GM12878 (cell line): ENCODE measurements around the gene ADGRG1. TPM values are rescaled to one million over a fixed set of nuclear protein-coding genes. Genes with fewer than 3 reads are reported as not detected.

Experiments
- ATAC-seq: fragments of 200-7000 bp; cut with Tn5 transposase; 3 replicates; pipeline ENCODE4 v1.9.1; 2020; ENCODE audit warnings: mild to moderate bottlenecking, moderate library complexity
- BruUV-seq: library from RNA; stranded (reverse); fragments of 400-500 nt; replicated peaks from 2 replicates; lab custom pipeline; 2021; lab: Mats Ljungman, UMichigan
- CTCF ChIA-PET: fragments of 300-600 bp; sonication (Branson Sonifier 250); formaldehyde crosslinking; extraction: SDS; loops from one replicate; lab custom pipeline; 2021; ENCODE audit warnings: inconsistent platforms; lab: Yijun Ruan, JAX
- POLR2A ChIA-PET: fragments of 350-600 bp; formaldehyde crosslinking; extraction: SDS; loops from one replicate; lab custom pipeline; 2021; ENCODE audit warnings: inconsistent platforms; lab: Charles Lee
- RAD21 ChIA-PET: fragments of 300-600 bp; sonication (Branson Sonifier 250); formaldehyde crosslinking; loops from one replicate; lab custom pipeline; 2023; ENCODE audit warnings: antibody characterized with exemption; ENCODE audit not compliant: unreplicated experiment; lab: Charles Lee
- SMC1A ChIA-PET: fragments of 300-600 bp; sonication (Branson Sonifier 250); formaldehyde crosslinking; loops from one replicate; lab custom pipeline; 2023; ENCODE audit not compliant: unreplicated experiment, uncharacterized antibody; lab: Charles Lee
- DNase-seq: peaks from one replicate; pipeline ENCODE4 v3.0.0-alpha.2; 2011; ENCODE audit warnings: low read depth, low spot score
- FAIRE-seq: peaks from 3 replicates; lab custom pipeline; 2011; peaks lifted over from hg19 to GRCh38; lab: Jason Lieb, UNC
- H2AFZ ChIP-seq: 2 replicates; pipeline ENCODE4 v1.6.0; 2011; ENCODE audit warnings: low read depth, low read length, control low read depth; ENCODE audit not compliant: control insufficient read depth
- H3K27ac ChIP-seq: 2 replicates; pipeline ENCODE4 v1.5.1; 2011; ENCODE audit warnings: control low read depth; ENCODE audit not compliant: control insufficient read depth, insufficient read depth
- H3K27me3 ChIP-seq, 2 experiments: replicated peaks in 1 of 2; 2 replicates each; pipeline versions ENCODE4 v1.6.0 to v1.6.1; 2011; ENCODE audit warnings: low read length in 1 of 2; ENCODE audit not compliant: control insufficient read depth in 2 of 2, insufficient read depth in 2 of 2
- H3K36me3 ChIP-seq, 2 experiments: 2 replicates each; pipeline ENCODE4 v1.5.1; 2011; ENCODE audit warnings: low read length in 1 of 2; ENCODE audit not compliant: control insufficient read depth in 2 of 2, insufficient read depth in 2 of 2
- H3K4me1 ChIP-seq: 2 replicates; pipeline ENCODE4 v1.6.1; 2011; ENCODE audit warnings: mild to moderate bottlenecking, low read length, moderate library complexity, mixed read lengths; ENCODE audit not compliant: control insufficient read depth, insufficient read depth
- H3K4me2 ChIP-seq: 2 replicates; pipeline ENCODE4 v1.6.0; 2011; ENCODE audit warnings: control low read depth; ENCODE audit not compliant: control insufficient read depth, insufficient read depth
- H3K4me3 ChIP-seq: fragments of 200-600 bp; sonication (generic); 2 replicates; pipeline ENCODE4 v1.5.1; 2016
- H3K79me2 ChIP-seq: 2 replicates; pipeline ENCODE4 v1.6.0; 2011; ENCODE audit warnings: low read length; ENCODE audit not compliant: control insufficient read depth, insufficient read depth
- H3K9ac ChIP-seq: 2 replicates; pipeline ENCODE4 v1.8.0; 2011; ENCODE audit warnings: low read length, control low read depth, mixed read lengths; ENCODE audit not compliant: control insufficient read depth, insufficient read depth
- H3K9me3 ChIP-seq: replicated peaks from 3 replicates; pipeline ENCODE4 v1.5.1; 2011; ENCODE audit warnings: mild to moderate bottlenecking, low read length; ENCODE audit not compliant: control insufficient read depth, insufficient read depth
- H4K20me1 ChIP-seq: 2 replicates; pipeline ENCODE4 v1.6.0; 2011; ENCODE audit not compliant: control insufficient read depth, insufficient read depth
- CBX5 ChIP-seq: sonication (generic); IDR thresholded peaks from 2 replicates; pipeline ENCODE4 v1.6.1; 2016; ENCODE audit warnings: low read depth, moderate library complexity, mild to moderate bottlenecking, inconsistent platforms
- CEBPB ChIP-seq, 2 experiments: fragments of 150-350 bp in 1 of 2; IDR thresholded peaks; 2 replicates each; pipeline ENCODE4 v1.6.1; 2012 to 2014; ENCODE audit warnings: low read depth in 2 of 2, low read length in 2 of 2, borderline replicate concordance in 1 of 2, inconsistent platforms in 1 of 2
- EP300 ChIP-seq, 2 experiments: fragments of 150-350 bp in 1 of 2; IDR thresholded peaks; 2 replicates each; pipeline ENCODE4 v1.6.1; 2011 to 2012; ENCODE audit warnings: low read depth in 2 of 2, low read length in 2 of 2, borderline replicate concordance in 1 of 2, improper control_type of control experiment in 1 of 2, inconsistent platforms in 1 of 2; ENCODE audit not compliant: control insufficient read depth in 1 of 2
- HCFC1 ChIP-seq: fragments of 150-350 bp; IDR thresholded peaks from 2 replicates; pipeline ENCODE4 v1.6.1; 2014; ENCODE audit warnings: low read length
- IRF4 ChIP-seq: IDR thresholded peaks from 2 replicates; pipeline ENCODE4 v1.6.1; 2011; ENCODE audit warnings: low read depth, low read length
- MEF2B ChIP-seq: fragments of 450-650 bp; IDR thresholded peaks from 2 replicates; pipeline ENCODE4 v1.6.1; 2018; ENCODE audit warnings: mild to moderate bottlenecking, moderate library complexity; ENCODE audit not compliant: partially characterized antibody, poor library complexity, severe bottlenecking
- MTA2 ChIP-seq: fragments of 450-650 bp; IDR thresholded peaks from 2 replicates; pipeline ENCODE4 v1.6.1; 2016; ENCODE audit warnings: low read depth, mild to moderate bottlenecking, moderate library complexity
- MXI1 ChIP-seq: fragments of 150-350 bp; IDR thresholded peaks from 2 replicates; pipeline ENCODE4 v1.6.1; 2011; ENCODE audit warnings: low read depth, mild to moderate bottlenecking, inconsistent platforms, low read length, improper control_type of control experiment
- MYC ChIP-seq: IDR thresholded peaks from 2 replicates; pipeline ENCODE4 v1.6.1; 2011; ENCODE audit warnings: mild to moderate bottlenecking, low read length, moderate library complexity, inconsistent platforms; ENCODE audit not compliant: insufficient read depth, insufficient replicate concordance, insufficient read length, severe bottlenecking
- NFYA ChIP-seq: IDR thresholded peaks from 2 replicates; pipeline ENCODE4 v1.6.1; 2011; ENCODE audit warnings: low read depth, mild to moderate bottlenecking, low read length, improper control_type of control experiment, borderline replicate concordance
- RUNX3 ChIP-seq: IDR thresholded peaks from 2 replicates; pipeline ENCODE4 v1.6.1; 2012; ENCODE audit warnings: low read length, inconsistent platforms
- STAT1 ChIP-seq: fragments of 450-650 bp; conservative IDR thresholded peaks from 2 replicates; pipeline ENCODE4 v1.6.1; 2014; ENCODE audit warnings: antibody characterized with exemption, mild to moderate bottlenecking
- STAT3 ChIP-seq: IDR thresholded peaks from 2 replicates; pipeline ENCODE4 v1.6.1; 2011; ENCODE audit warnings: low read depth, low read length, improper control_type of control experiment
- SUZ12 ChIP-seq: fragments of 200-600 bp; sonication (generic); IDR thresholded peaks from one replicate; pipeline ENCODE4 v1.6.1; 2018; ENCODE audit warnings: antibody characterized with exemption, mild to moderate bottlenecking; ENCODE audit not compliant: unreplicated experiment
- TAF1 ChIP-seq: IDR thresholded peaks from 2 replicates; pipeline ENCODE4 v1.6.1; 2011; ENCODE audit warnings: mild to moderate bottlenecking, low read depth, low read length, borderline replicate concordance
- ZBTB11 ChIP-seq: fragments of 450-650 bp; formaldehyde crosslinking; IDR thresholded peaks from 2 replicates; pipeline ENCODE4 v1.5.0; 2022; ENCODE audit warnings: mild to moderate bottlenecking, missing genetic modification characterization
- ZBTB33 ChIP-seq: fragments of 450-650 bp; IDR thresholded peaks from 2 replicates; pipeline ENCODE4 v1.6.1; 2017; ENCODE audit warnings: mild to moderate bottlenecking
- WGBS: methylation state at CpG from one replicate; pipeline ENCODE4 v1.1.6; 2016; ENCODE audit warnings: low lambda C conversion rate; ENCODE audit not compliant: insufficient replicate concordance, insufficient coverage; ENCODE audit errors: missing lambda C conversion rate; 5-methylcytosine and 5-hydroxymethylcytosine counted together
- in situ Hi-C: fragments of 300-500 bp; cut with MboI; formaldehyde crosslinking; loops from 9 replicates; pipeline ENCODE4 v1.14.3; 2018; ENCODE audit warnings: mixed read lengths
- intact Hi-C: fragments of 100-400 bp; cut with micrococcal nuclease; formaldehyde crosslinking; loops from one replicate; pipeline ENCODE4 v1.14.2; 2022; ENCODE audit not compliant: unreplicated experiment
- polyA plus RNA-seq, 11 experiments: library from polyadenylated mRNA; depleted of rRNA in 4 of 11; unstranded in 6 of 11; stranded (reverse) in 5 of 11; fragments of >200 nt; fragmentation: Nextera tagmentation in 4 of 11; fragmentation: Illumina TruSeq in 1 of 11; extraction: Ambion mirVana in 4 of 11; extraction: Trizol in 1 of 11; gene quantifications; 1 replicate in 1 of 11; 2 replicates in 10 of 11; pipeline versions ENCODE4 v1.2.1 to v1.2.3, GENCODE V29; 2011 to 2016; ENCODE audit warnings: inconsistent platforms in 2 of 11, missing spikeins in 2 of 11, low read depth in 1 of 11
- total RNA-seq, 4 experiments: library from RNA; depleted of rRNA in 3 of 4; stranded (reverse); fragments of >200 nt in 3 of 4; fragmentation: Illumina TruSeq in 1 of 4; extraction: Trizol in 1 of 4; gene quantifications; 2 replicates each; pipeline versions ENCODE4 v1.2.1 to v1.2.3, GENCODE V29; 2013 to 2021

The ADGRG1 gene
- total and polyA plus RNA-seq, 10 of the 15 experiments (the other 5 are each of a cell fraction or from before 2014, with no cell fraction given) = 0.07 to 2.0 (median 0.75) TPM

GRCh38 chr16:57589374-57589773 is 39.1 kb upstream of the ADGRG1 start:
- no peak overlapping the region for H3K4me3 ChIP-seq
- in situ Hi-C loops (loop anchor here (10.0 kb wide), 1 partner anchor 415 kb away; the partner anchor contains the start of genes USB1 and ZNF319), intact Hi-C loops (no loop called here)
- RAD21 ChIA-PET = interaction anchor here (0.7 to 6.4 kb wide), 9 partner anchors 8 to 59 kb away, joined by 3 to 75 read pairs (median 7); partner anchors contain the start of gene CCDC102A
- no peak overlapping the region for H2AFZ ChIP-seq
- FAIRE-seq (peak; percentile 47), ATAC-seq (peak; percentile 57), DNase-seq (peak; percentile 24)
- H3K27me3 ChIP-seq = no peaks in the 10 kb centered on the region
- H3K79me2 ChIP-seq = no peaks in the 10 kb centered on the region
- CTCF ChIA-PET = interaction anchor here (0.6 to 14.8 kb wide), 7 partner anchors 13 to 357 kb away, joined by 4 to 197 read pairs (median 19); partner anchors contain the start of gene CCDC102A
- H3K9me3 ChIP-seq = peaks cover 3% of the 10 kb centered on the region; the same call in 1 of the 3 replicates
- POLR2A ChIA-PET = interaction anchor here (0.6 to 1.4 kb wide), 9 partner anchors 8 to 1526 kb away, joined by 3 to 8 read pairs (median 5); partner anchors contain the start of gene ADGRG5
- H3K9ac ChIP-seq = no peak overlapping the region
- H3K36me3 ChIP-seq = no peaks in the 10 kb centered on the region
- no peak overlapping the region; the same call in 1 of the 2 replicates for H3K4me2 ChIP-seq
- no TSS peak for BruUV-seq
- peaks cover 23% of the 10 kb centered on the region for H3K4me1 ChIP-seq
- no peak overlapping the region for H3K27ac ChIP-seq
- H4K20me1 ChIP-seq = no peaks in the 10 kb centered on the region
- SMC1A ChIA-PET = interaction anchor here (0.5 to 5.9 kb wide), 9 partner anchors 9 to 584 kb away, joined by 3 to 53 read pairs (median 5); no protein-coding TSS in a partner anchor
- WGBS = 67% methylated on average over 7 of the region's 7 CpGs
- TF ChIP-seq MXI1 = no peak
- TF ChIP-seq RUNX3 = peak; percentile 91
- peak; percentile 45; the same call in 1 of the 2 replicates for TF ChIP-seq MTA2
- TF ChIP-seq IRF4 = peak; percentile 8; the same call in 1 of the 2 replicates
- TF ChIP-seq STAT1 = no peak
- TF ChIP-seq NFYA = no peak
- TF ChIP-seq CBX5 = no peak
- no peak for TF ChIP-seq CEBPB (IDR thresholded peaks at IDR 0.05; ENCODE audit: borderline replicate concordance in 1 of 2, low read depth in 2 of 2, low read length in 2 of 2)
- TF ChIP-seq TAF1 = no peak
- peak; percentile 51 to 57; a peak in 1 of 4 replicates for TF ChIP-seq EP300 (IDR thresholded peaks at IDR 0.05; ENCODE audit: borderline replicate concordance in 1 of 2, control insufficient read depth in 1 of 2, low read depth in 2 of 2, low read length in 2 of 2)
- TF ChIP-seq MYC = no peak
- TF ChIP-seq MEF2B = no peak
- TF ChIP-seq HCFC1 = no peak
- TF ChIP-seq SUZ12 = no peak
- TF ChIP-seq STAT3 = no peak
- TF ChIP-seq ZBTB11 (CRISPR knock-in tag) = no peak
- no peak for TF ChIP-seq ZBTB33
